GM12801 (cell line): Measurements from ENCODE around the gene RHNO1.

Experiments used
- CTCF ChIP-seq: IDR thresholded peaks from one replicate; pipeline ENCODE4 v1.5.1; 2011; ENCODE audit warnings: control low read depth; ENCODE audit not compliant: insufficient read length; ENCODE audit errors: extremely low read depth

RHNO1 gene

GRCh38 chr12:2936301-2936700 lies 59.3 kb downstream of the RHNO1 start:
- TF ChIP-seq CTCF: no peak

GRCh38 chr12:2937500-2937899 lies 60.5 kb downstream of the RHNO1 start:
- no peak for TF ChIP-seq CTCF
